ENCODE results near the gene MAP2K6. TPM values are rescaled to one million over a fixed set of nuclear protein-coding genes. Genes with fewer than 3 reads are reported as not detected.

MAP2K6 gene
- total RNA-seq, 1 experiment from 2014 or later: 17.7 TPM

DNA sequence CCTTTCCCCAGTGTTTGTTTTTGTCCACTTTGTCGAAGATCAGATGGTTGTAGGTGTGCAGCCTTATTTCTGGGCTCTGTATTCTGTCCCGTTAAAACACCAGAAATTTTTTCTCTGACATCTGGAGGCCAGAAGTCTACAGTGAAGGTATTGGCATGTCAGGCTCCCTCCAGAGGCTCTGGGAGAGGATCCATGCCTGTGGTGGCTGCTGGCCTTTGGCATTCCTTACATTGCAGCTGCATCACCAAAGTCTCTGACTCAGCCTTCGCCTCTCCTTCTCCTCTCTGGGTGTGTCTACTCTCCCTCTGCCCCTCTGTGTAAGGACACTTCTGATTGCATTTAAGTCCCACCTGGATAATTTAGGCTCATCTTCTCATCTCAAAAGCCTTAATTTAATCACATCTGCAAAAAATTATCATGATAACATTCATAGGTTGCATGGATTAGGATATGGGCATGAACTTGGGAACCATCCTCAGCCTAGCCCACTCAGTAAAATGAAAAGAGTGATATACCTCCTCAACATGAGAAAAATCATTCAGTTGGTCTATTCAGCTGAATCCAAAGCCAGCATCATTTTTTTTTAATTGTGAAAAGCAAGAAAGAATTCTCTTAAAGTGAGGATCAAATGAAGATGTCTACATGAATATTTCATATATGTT is 78.0 kb downstream of the MAP2K6 start:
- H3K14ac ChIP-seq (ENCODE audit: insufficient read depth, low read length): no peak overlapping the region
- H3K27me3 Mint-ChIP-seq (ENCODE audit: low read depth): no peaks in the 10 kb centered on the region
- no peak overlapping the region for H3K4ac ChIP-seq (ENCODE audit: low read depth, low read length)
- H2BK20ac ChIP-seq (ENCODE audit: low read depth, low read length, poor library complexity, severe bottlenecking): no peak overlapping the region
- H3K79me1 ChIP-seq (ENCODE audit: insufficient read depth, low read depth, low read length, poor library complexity, severe bottlenecking): no peaks in the 10 kb centered on the region
- peaks cover 12 to 25% of the 10 kb centered on the region in 2 experiments for H3K4me1 Mint-ChIP-seq
- no peak overlapping the region for H2BK15ac ChIP-seq (ENCODE audit: low read depth, low read length)
- WGBS (ENCODE audit: extremely low coverage, insufficient read length, low lambda C conversion rate): no CpG with 5 or more reads among the region's 3 CpGs
- H3K9ac ChIP-seq (ENCODE audit: extremely low read depth, insufficient read length, low read length): no peak overlapping the region
- H3K23me2 ChIP-seq (ENCODE audit: insufficient read length, low read depth, low read length, poor library complexity, severe bottlenecking): no peaks in the 10 kb centered on the region
- H3K4me2 ChIP-seq (ENCODE audit: insufficient read depth, insufficient read length, low read length): no peak overlapping the region
- no peak overlapping the region for H3K23ac ChIP-seq (ENCODE audit: insufficient read length, low read depth, low read length)
- no peak overlapping the region for H3K56ac ChIP-seq (ENCODE audit: insufficient read length, low read depth, low read length)
- no peak overlapping the region for H2BK120ac ChIP-seq (ENCODE audit: low read depth, low read length, poor library complexity, severe bottlenecking)
- H4K8ac ChIP-seq (replicated peaks; ENCODE audit: insufficient read length, low read depth, low read length): no peak overlapping the region
- H3K27ac ChIP-seq (ENCODE audit: insufficient read length, low read depth, low read length): no peak overlapping the region
- H4K20me1 ChIP-seq (ENCODE audit: control insufficient read depth, insufficient read depth, insufficient read length): no peaks in the 10 kb centered on the region
- H2AK5ac ChIP-seq (ENCODE audit: insufficient read length, low read length): no peak overlapping the region
- no peak for TF ChIP-seq CTCF (conservative IDR thresholded peaks at IDR 0.05)
- DNase-seq: peak; percentile 88
- H3K18ac ChIP-seq (ENCODE audit: insufficient read length, low read depth, low read length): no peak overlapping the region
- H4K91ac ChIP-seq (ENCODE audit: insufficient read length, low read depth, low read length): no peak overlapping the region
- no peak overlapping the region for H2BK5ac ChIP-seq (ENCODE audit: insufficient read length, low read length)
- H3K27me3 ChIP-seq (ENCODE audit: insufficient read depth, low read length): no peaks in the 10 kb centered on the region
- H3K4me1 ChIP-seq (ENCODE audit: insufficient read depth, low read length): no peaks in the 10 kb centered on the region; the same call in 1 of the 2 replicates
- no peaks in the 10 kb centered on the region for H3K9me3 Mint-ChIP-seq
- H3T11ph ChIP-seq (ENCODE audit: low read length): no peak overlapping the region
- H2AFZ ChIP-seq (ENCODE audit: low read length): no peak overlapping the region
- H2BK12ac ChIP-seq (ENCODE audit: insufficient read length, low read depth, low read length): no peak overlapping the region
- no peaks in the 10 kb centered on the region for H3K79me2 ChIP-seq (ENCODE audit: insufficient read depth, low read length)
- H4K5ac ChIP-seq (ENCODE audit: insufficient read length, low read depth, low read length): no peak overlapping the region
- H3K9me3 ChIP-seq (ENCODE audit: control insufficient read depth, low read depth, low read length): no peaks in the 10 kb centered on the region
- peak overlapping the region in 2 of 3 experiments; percentile 12 to 67; a peak in 1 of 7 replicates for H3K27ac Mint-ChIP-seq
- H3K4me3 Mint-ChIP-seq: no peak overlapping the region; a peak in 1 of 5 replicates
- H3K36me3 Mint-ChIP-seq (ENCODE audit: insufficient read depth in 1 of 3, low read depth in 3 of 3): no peaks in the 10 kb centered on the region
